NCI-H128 (cell line): ENCODE data around the gene MC3R.
"Not testable (repeated sequence)": the region's sequence is repeated elsewhere in the genome, so short reads cannot be mapped to it uniquely, and the experiment has no call there.

ENCODE experiments used
- DNase-seq: peaks from one replicate; lab custom pipeline; 2025; ENCODE audit not compliant: unreplicated experiment; lab: John Stamatoyannopoulos, UW

Gene MC3R

DNA sequence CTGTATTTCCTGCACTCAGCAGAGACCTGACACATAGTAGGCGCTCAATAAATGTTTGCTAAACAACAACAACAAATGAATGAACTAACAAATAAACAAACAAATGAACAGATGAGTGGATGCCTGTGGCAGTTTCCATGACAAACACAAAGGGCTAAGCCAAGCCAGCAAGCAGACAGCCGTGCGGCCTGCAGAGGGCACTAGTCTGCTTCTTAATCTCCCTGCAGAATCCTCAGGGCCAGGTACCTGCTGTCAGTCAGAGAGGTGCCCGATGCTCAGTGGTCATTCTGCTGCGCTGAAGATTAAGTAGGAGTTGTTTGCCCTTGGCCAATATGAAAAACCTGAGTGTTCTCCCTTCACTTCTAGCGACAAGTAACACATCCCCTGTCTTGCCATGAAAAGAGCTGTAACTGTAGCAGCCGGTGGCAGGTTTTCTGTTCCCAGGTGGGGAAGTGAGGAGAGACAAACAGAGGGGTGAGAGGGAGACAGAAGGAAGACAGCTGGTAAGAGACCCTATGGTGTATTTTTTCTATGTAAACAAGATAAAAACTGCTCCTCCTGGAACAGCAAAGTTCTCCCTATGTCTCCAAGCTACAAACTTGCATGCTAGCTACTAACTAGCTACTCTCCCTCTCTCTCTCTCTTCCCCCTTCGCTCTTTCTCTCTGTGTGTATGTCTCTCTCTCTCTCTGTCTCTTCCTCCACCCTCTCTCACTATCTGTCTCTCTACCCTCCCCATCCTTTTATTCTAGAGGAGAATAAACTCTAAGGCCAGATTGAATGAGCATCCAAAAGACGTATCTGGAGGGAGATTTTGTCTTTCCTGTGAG lies at the start of gene MC3R:
MC3R (plus strand) TSS at position 779 of the 829 bp plus-strand sequence. CDS start 112 bp downstream, outside the sequence.
- no peak for DNase-seq

DNA sequence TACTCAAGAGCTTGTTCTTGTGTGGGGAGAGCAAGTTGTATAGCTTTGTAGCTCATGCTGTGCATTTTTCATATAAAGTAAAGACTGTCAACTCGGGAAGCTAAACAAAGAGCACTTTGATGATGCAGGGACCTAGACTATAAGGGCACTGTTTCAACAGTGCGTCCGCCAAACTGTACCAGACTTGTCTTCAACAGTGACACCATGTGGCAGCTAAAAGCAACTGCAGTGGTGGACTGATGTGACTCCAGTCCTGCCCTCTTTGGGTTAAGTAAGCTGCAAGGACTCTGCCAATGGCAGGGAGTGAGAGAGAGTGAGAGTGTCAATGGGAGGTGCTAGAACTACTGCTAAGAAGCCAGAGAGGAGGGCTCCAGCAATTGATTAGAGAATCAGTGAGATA lies 48.1 kb upstream of the MC3R start:
- DNase-seq, result no peak

DNA sequence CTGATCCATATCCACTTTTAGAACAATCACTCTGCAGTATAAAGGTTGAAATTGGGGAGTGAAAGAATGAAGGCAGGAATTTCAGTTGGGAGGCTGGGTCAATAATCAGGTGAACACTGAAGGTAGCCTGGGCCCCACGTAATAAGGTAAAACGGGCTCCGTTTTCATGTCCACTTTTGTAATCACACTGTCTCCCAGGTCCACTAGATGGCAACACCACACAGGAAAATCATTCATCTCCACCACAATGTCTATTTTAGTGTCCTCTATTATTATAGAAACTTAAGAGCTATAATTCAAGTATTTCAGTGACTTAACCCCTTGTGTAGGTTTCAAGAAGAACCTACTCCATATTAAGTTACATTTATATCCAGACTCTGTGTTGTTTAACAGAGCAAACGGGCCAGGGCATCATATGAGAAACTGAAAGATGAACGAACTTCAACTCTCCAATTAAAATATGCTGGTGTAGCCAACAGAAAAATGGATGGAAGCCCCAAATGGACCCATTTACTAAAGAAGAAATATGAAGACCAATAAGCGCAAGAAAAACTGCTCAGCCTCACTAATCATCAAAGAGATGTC lies 45.9 kb upstream of the MC3R start:
- DNase-seq, result no peak

DNA sequence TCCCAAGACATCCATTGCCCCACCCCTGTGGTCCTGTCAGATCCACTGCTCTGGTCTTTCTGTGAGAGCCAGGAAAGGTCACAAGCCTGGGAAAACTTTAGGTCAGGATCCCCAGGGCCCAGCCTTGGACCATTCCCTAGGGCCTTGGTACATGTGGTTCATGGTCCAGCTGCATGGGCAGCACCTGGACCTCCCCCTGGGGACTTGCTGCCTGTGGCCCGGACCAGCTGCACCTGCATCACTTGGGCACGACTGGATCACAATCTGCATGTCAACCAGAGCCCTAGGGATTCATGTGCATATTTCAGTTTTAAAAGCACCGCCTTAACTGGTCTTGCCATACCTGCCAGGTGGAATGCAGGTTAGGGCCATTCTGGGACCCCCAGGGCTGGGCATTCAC lies 44.3 kb upstream of the MC3R start:
- DNase-seq, result no peak

DNA sequence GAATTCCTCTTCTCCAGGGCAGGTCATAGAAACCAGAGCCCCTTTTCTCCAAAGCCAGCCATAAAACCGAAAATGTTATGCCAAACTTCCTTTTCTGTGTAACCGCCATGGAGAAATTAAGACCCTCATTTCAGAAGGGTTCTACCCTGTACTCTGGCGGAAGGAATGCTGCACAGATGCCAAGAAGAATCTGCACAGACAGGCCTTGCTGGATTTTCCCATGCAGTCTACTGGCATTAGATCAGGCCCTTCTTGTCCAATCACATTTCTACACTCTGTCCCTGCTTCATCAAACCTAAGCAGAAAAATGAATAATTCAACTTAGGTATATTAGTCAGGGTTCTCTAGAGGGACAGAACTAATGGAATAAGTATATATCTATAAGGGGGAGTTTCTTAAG lies 43.2 kb upstream of the MC3R start:
- DNase-seq, result no peak

DNA sequence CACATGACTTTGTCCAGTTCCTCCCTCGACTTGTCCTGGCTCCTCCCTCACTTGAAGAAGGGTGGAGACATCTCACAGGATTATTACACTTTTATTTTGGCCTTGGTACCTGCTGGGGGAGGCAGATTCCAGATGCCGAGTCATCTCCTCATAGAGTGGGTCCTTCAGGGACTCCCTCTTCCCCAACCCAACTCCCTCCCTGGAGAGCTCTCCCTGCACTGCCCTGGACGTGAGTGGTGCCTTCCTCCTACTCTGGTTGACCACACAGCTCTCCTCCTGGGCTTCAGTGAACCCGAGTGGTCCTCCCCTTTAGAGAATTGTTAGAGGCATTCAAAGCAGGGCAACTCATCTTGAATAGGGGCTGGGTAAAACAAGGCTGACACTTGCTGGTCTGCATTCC lies 40.9 kb upstream of the MC3R start:
- DNase-seq, result no peak

DNA sequence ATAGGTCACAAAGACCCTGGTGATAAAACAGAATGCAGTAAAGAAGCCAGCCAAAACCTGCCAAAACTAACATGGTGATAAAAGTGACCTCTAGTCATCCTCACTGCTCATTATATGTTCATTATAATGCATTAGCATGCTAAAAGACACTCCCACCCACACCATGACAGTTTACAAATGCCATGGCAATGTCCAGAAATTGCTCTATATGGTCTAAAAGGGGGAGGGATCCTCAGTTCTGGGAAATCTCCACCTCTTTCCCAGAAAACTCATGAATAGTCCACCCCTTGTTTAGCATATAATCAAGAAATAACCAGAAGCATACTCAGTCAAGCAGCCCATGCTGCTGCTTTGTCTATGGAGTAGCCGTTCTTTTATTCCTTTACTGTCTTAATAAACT lies 40.4 kb upstream of the MC3R start:
- no peak for DNase-seq

DNA sequence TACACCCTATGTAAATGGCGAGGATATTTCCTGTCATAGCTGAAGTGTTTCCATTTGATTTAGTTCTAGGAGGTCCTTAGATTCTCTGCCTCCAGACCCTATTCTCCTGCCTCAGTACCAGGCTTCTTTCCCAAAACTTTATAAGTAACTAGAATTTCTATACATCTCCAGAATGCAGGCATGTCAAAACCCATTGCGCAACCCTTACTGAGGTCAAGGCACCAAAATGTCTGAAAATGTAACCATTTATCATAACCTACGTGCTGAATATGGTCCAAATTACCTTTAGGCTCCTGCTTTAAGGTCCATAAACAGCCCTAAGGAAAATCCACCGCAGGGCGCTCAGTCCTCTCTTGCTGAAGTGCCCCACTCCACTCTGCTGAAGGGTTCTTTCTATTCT lies 37.5 kb upstream of the MC3R start:
- DNase-seq, result no peak

DNA sequence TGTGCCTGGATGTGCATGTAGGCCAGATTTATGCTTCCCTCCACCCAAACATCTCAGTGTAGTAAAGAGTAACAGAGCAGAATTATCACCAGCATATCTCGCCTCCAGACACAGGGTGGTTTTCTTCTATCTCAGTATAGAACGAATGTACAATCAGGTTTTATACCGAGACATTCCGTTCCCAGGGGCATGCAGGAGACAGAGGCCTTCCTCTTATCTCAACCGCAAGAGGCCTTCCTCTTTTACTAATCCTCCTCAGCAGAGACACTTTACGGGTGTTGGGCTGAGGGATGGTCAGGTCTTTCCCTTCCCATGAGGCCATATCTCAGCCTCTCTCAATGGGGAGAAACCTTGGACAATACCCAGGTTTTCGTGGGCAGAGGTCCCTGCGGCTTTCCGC lies 36.4 kb upstream of the MC3R start:
- no peak for DNase-seq

DNA sequence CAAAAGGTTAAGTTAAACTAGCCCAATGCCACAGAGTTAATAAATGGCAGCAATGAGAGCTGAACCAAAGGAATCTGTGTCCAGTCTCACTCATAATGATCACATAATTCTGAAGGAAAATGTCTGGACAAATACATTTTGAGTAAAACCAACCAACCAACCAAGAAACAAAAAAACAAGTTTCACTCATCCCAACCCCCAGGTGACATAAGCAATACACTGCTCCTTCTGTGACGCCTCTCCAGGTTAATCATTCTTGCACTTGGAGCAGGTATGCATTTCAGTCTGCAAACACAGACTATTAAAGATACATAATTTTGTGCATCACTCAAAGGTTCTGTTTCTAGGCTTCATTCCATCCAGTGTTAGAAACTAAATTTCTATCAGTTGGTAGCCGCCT lies 35.2 kb upstream of the MC3R start:
- DNase-seq, result no peak

DNA sequence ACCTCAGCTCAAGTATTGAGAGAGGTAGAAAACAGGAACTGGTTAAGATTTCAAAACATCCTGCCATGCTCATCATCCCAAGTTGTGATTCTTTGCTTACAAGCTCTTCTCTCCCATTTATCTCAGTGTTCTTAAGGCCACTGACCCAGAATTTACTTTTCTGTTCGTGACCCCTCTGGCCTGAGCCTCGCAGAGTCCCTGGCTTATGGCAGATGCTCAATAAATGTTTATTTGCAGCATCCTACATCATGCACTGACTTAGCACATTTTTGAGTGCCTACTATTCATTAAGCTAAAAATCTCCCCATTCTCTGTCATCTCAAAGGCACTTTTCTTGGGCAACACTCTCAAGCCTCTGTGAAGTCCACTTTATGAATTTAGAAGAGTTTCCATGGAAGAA lies 33.4 kb upstream of the MC3R start:
- DNase-seq, result no peak

DNA sequence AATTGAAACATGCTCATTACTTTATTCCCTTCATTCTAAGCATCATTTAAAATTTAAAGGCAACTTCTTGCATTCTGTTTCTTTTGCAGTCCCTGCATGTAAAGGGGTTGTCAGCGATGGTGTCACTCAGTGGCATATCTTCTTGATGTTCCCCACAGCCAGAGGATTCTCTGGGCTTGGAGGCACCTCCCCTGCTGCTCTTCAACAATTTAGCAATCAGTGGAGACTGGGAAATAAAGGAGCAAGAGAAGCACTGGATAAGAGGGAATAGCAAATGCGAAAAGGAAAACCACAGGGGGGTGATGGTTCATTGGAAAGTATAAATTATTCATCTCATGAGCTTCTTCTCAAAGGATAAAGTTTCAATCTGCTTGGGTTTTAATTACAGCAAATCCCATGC lies 30.7 kb upstream of the MC3R start:
- DNase-seq, result no peak

DNA sequence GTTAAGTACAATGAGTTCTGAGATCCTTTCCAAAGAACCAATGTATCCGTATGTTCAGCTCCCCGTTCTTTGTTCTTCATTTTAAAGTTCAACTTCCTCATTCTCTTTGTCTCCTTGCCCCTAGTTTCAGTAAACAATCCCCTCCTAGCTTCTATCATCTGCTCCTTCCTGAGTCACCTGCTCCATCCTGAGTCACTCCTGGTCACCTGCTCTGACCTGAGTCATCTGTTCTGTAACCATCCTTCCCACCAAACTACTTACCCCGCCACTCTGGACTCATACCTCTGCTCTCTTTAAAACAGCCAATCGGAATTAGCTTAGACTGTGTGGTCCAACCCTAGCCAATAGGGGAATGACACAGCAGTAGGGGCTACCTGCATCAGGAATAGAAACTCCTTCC lies 27.3 kb upstream of the MC3R start:
- DNase-seq, result not testable (repeated sequence)

DNA sequence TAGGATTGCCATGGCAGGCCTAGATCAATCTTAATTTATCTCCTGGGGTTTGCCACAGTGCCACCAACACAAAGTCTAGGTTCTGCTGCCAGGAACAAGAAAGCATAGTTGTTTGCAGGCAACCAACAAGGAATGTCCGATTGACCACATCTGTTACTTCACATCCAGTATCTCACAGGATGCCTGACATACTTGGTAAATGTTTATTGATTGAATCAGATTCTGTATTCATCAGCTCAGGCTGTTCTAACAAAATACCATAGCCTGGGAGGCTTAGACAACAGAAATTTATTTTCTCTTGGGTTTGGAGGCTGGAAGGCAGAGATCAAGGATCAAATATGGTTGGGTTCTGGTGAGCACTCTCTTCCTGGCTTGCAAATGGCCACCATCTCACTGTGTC lies 26.3 kb upstream of the MC3R start:
- DNase-seq, result no peak

DNA sequence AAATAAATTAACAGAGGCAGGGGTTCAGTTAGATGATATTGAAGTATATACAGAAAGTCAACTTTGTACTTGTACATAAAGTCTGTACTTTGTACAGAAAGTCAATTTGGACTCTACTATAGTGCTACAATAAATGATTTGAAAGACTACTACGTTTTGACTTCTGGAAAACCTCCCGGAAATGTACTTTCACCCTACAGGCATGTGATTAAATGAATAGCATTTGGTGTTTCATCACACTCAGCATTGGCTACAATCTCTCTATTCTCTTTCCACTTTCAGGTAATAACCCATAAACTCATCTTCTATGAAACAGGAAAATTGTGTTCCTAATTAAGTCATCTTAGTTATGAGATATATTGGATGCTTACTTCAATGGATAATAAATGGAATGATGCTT lies 25.6 kb upstream of the MC3R start:
- no peak for DNase-seq

DNA sequence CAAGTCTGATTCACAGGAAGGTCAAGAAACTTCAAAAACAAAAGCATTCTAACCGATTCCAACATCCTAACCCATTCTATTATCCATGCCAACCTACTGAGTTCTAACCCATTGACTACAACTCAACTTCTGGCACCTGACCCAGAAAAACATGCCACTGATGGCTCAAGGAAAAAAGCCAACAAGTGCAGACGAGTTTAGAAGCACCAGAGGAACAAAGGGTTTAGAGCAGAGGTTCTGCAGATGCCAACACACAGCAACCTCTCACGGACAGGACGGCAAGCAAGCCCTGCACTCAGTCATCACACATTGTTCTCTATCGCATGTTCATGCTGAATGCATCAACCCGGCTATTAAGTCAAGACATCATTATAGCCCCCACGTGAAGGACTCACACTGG lies 25.2 kb upstream of the MC3R start:
- no peak for DNase-seq

DNA sequence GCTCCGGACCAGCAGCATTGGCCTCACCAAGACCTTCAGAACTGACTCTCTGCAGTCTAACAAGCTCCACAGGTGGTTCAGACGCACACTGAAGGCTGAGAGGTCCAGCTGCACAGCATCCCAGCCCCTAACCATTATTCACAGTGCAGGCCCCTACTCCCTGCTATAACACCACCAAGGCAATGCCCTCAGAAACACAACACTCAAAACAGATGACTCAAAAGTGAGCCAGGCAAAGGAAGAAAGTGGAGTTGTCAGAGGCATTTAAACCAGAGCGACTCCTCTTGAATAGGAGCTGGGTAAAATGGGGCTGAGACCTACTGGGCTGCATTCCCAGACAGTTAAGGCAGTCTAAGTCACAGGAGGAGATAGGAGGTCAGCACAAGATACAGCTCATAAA lies 20.5 kb upstream of the MC3R start:
- DNase-seq, result no peak

DNA sequence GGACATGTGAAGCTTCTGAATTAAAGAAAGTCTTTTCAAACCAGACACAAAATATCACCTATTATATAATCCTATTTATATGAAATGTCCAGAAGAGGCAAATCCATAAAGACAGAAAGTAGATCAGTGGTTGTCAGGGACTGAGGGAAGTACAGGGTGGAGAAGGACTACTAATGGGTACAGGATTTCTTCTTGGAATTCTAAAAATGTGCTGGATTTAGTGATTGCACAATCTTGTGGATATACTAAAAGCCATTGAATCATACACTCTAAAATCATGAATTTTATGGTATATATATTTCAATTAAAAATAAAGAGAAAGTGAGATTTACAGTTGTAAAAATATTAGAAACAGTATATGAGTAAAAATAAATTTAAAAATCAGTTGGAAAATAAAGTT lies 18.7 kb upstream of the MC3R start:
- DNase-seq, result no peak

DNA sequence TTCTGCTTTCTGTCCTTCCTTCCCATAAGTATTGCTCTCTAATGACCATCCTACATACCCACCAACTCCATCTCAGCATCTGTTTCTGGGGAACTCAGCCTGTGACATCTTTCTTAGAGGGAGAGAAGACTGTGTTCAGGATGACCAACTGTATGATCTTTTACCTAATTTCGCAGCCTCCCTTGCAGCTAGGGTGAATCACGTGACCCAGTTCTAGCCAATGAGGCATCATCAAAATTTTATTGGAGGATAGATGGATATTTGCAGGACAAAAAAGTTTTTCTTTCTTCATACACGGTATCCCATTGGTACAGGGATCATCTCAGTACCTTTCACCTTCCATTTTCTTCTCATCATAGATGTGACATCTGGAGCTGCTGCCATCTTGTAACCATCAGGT lies 14.4 kb upstream of the MC3R start:
- DNase-seq, result no peak

DNA sequence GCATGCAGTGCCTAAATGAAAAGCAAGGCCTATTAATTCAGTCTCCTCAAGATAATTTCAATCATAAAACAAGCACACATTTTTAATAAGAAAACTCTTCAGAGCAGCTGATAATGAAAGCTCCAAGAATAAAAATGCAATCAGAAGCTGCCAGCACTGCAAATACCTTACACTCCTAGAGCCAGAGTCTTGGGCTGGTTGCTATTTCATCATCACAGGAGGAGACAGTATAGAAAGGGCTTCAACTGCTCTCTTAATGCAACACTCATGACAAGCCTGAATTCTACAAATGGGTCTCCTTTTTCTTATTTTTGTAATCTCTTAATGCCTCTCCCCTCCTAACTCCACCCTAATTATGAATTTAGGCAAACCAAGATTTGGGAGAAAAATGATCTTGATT lies 11.2 kb upstream of the MC3R start:
- DNase-seq, result no peak

DNA sequence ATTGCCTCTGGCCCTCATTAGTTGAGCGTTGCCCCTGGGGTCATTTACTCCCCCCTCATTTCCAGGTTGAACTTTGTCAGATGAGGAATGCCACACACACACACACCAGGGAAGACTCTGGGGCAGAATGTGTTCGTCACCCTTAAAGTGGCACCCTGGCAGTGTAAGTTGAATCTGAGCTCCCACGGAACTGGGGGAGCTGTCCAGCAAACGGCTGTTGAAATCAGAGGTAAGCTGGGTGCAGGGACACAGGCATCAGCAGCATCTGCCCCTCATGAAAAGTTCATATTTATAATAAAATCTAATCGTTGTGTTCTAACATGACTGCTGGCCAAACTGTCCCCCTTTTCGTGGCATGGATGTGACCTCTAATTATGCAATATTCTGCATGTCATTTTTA lies 4.3 kb upstream of the MC3R start:
- DNase-seq, result no peak

DNA sequence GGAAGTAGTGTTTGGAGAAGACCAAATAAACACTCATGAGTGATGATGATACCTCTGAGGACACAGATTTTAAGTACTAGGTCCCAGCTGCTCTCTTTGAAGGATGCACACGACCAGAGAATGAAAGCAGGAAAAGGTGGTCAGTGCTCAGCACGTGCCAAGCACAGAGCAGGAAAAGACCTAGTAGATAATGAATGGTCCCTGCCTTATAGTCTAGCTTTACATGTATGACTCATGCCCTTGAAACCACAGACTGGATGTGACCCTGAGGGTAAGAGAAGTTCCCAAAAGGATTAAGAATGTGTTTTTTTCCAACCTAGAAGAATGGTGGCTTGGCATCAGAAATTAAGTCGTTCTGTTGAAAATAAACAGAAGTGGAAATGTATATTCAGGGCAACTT lies 2.8 kb upstream of the MC3R start:
- no peak for DNase-seq
